Fibroblast of peridontal ligament (primary cell): Measurements from ENCODE around the gene NOL11.
"Not testable (repeated sequence)": the region's sequence is repeated elsewhere in the genome, so short reads cannot be mapped to it uniquely, and the experiment has no call there.

ENCODE experiments used
- DNase-seq: peaks from one replicate; pipeline ENCODE4 v3.0.0-alpha.2; 2010; ENCODE audit errors: extremely low read depth

Gene NOL11

DNA sequence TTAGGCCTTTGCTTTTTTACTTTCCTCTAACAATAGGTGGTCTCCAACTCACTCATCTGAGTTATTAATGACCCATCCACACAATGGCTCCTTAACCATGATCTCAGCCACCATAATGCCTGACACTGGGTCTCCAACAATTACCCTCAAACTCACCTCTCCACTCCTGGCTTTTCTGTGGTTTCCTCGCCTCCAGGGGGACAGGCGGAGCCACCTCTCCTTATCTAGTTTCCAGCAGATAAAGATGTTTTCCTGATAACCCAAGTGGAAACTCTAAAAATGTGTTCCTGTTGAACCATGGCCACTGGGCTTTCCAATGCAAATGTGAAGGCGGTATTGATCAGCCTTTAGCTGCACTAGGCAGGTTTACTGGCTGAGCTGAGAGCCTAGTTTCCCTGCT is 9.4 kb upstream of the NOL11 start:
- DNase-seq = no peak

GRCh38 chr17:67711916-67712315 is 5.8 kb upstream of the NOL11 start:
- DNase-seq = no peak

- DNase-seq = no peak
Observed at GRCh38 chr17:67712375-67712774, 5.4 kb upstream of the NOL11 start.

- DNase-seq = no peak
Observed at GRCh38 chr17:67713169-67713568, 4.6 kb upstream of the NOL11 start.

GRCh38 chr17:67716405-67716798 is 1.3 kb upstream of the NOL11 start:
- no peak for DNase-seq

GRCh38 chr17:67717192-67717623 is 528 bp upstream of the NOL11 start:
- DNase-seq = no peak

GRCh38 chr17:67718325-67718941 is 697 bp downstream of the NOL11 start:
- peak; percentile 27 for DNase-seq

DNA sequence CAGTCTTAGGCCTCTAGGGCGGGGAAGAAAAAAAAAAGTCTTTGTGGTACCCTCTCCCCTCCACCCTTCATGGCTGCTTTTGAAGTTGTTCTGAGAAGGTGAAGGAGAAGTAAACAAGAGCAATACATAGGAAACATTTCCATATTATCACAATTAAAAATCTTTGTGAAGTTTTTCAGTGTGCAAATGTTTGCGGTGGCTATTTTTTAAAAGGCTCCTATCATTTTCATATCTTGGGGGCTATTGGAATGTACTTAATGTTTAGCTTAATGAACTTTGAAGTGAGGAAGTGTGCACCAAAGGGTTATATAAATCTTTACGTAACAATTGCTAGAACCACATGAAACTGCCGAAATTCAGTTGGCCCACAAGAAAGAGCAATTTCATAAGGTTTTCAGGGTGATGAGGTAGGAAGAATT is 7.6 kb downstream of the NOL11 start:
- no peak for DNase-seq

- DNase-seq = no peak
Observed at GRCh38 chr17:67725807-67726206, 8.1 kb downstream of the NOL11 start.

DNA sequence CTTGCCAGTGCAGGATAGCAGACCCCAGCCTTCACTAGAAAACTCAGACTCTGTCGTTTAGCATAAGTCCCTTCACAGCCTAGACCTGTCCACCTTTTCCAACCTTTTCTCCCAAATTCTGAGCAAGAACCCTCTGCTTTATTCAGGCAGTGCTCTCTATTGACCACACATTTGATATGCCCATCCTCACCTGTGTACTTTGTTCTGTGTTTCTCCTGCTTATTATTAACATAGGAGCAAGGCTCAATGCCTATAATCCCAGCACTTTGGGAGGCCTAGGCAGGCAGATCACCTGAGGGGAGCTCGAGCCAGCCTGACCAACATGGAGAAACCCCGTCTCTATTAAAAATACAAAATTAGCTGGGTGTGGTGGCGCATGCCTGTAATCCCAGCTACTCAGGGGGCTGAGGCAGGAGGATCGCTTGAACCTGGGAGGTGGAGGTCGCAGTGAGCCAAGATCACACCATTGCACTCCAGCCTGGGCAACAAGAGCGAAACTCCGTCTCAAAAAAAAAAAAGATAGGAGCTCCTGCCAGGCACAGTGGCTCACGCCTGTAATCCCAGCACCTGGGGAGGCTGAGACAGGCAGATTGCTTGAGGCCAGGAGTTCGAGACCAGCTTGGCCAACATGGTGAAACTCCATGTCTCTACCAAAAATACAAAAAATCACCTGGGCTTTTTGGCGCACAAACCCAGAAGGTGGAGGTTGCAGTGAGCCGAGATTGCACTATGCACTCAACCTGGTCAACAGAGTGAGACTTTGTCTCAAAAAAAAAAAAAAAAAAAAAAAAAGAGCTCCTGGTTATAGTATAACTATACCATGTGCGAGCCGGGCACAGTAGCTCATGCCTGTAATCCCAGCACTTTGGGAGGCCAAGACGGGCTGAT is 9.7 kb downstream of the NOL11 start:
- not testable (repeated sequence) for DNase-seq

DNA sequence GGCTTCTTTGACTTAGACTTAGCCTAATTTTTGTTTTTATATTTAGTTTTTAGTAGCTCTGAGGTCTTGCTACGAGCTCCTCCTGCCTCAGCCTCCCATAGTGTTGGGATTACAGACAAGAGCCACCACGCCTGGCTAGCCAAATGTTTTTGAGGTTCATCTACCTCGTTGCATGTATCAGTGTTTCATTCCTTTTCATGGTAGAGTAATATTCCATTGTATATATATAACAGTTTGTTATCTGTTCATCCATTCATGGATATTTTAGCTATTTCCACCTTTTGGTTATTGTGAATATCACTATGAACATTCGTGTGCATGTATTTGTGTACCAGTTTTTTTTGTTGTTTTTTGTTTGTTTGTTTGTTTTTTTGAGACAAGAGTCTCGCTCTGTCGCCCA is 12.2 kb downstream of the NOL11 start:
- no peak for DNase-seq

DNA sequence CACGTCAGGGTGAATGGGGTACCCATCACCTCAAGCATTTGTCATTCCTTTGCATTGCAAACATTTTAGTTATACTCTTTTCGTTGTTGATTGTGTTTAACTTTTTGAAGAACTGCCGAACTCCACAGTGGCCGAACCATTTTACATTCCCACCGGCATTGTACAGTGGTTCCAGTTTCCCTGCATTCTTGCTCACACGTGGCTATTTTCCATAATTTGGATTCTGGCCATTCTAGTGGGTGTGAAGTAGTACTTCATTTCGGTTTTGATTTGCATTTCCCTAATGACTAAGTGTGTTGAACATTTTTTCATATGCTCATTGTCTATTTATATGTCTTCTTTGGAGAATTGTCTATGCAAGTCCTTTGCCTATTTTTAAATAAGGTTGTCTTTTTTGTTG is 13.0 kb downstream of the NOL11 start:
- DNase-seq = no peak

DNA sequence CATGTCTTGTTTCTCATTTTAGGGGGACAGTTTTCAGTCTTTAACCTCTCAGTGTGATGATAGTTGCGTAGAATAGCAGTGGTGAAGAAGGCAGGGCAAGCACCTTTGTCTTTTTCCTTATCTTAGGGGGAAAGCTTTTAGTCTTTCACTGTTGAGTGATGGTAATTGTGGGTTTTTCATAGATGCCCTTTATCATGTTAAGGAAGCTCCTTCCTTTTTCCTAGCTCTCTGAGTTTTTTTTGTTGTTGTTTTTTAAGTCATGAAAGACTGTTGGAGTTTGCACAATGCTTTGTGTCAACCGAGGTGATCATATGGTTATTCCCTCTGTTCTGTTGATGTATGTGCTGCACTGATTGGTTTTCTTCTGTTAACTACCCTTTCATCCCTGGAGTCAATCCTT is 15.7 kb downstream of the NOL11 start:
- DNase-seq = no peak

DNA sequence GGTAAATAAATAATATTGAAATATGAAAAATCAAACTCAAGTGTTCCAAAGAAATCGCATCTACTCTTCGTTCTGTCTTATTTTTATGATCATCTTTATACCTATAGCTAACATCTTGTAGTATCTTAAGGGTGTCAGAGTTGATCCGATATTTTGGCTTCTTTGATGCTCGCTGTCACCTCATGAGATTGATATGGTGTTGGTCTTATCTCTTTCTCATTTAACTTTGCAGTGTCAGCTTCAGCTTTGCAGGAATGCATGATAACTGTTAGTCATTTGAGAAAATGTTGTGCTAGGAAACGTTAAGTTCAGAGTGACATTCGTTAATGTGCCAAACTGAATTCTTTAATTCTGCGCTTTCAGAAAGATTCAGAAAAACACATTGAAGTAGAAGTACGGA is 19.4 kb downstream of the NOL11 start:
- no peak for DNase-seq

DNA sequence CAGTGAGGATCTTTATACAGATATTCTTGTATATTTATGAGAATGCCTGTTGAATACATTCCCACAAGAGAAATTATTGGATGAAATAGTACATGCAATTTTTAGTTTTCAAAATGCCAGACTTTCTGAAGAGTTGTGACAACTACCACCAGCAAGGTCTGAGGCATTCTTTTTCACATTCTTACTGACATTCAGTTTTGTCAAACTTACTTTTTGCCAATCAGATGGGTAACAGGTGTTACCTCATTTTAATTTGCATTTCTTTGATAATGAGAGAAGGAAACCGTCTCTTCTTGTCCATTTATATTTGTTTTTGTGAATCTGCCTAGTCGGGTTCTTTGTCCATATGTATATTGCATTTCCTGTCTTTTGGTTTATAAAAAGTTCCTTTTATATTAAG is 24.3 kb downstream of the NOL11 start:
- no peak for DNase-seq

DNA sequence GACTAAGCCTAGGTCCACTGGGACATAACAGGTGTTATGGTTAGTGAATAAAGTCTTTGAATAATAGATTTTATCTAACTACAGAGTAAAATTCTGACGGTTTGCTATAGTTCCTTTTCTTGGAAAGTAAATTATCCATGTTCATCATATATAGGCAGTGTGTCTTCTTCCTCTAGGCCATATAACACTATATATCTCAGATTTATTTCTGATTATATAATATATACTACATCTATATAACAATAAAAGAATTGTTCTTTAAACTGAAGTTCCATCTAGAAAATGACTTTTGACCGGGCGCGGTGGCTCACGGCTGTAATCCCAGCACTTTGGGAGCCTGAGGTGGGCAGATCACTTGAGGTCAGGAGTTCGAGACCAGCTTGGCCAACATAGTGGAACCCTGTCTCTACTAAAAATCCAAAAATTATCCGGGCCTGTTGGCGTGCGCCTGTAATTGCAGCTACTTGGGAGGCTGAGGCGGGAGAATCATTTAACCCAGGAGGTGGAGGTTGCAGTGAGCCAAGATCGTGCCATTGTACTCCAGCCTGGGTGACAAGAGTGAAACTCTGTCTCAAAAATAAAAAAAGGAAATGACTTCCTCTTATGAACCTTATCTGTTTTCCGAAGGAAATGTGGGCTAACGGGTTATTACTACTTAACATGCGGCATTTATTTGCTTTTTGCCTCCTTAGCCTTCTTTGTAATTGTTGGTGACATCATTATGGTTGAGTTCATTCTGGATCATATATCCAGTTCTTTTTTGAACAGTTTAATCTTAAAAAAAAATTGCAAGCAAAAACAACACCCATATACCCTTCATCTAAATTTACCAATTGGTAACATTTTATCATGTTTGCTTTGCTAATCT is 29.2 kb downstream of the NOL11 start:
- no peak for DNase-seq

DNA sequence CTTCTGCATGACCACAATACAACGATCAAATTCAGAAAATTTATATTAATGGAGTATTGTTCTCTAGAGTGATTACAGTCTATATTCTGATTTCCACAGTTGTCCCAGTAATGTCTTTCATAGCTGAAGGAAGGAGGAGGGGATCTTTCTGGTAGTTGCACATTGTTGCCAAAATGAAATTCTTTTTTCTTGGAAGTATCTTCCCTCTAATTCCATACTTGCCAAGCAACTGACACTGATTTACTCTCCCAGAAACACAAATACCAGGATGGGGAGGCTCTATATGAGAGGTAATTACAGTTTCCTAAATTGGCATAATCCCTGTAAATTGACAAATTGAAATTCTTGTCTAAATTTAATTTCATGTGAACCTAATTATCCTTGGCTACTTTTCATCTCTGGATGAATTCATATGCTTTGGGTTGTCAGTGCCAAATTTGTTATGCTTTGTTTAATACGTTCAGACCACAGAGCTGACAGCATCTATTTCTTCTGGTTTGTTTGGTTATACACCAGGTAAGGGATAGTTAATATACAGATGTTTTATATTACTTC is 30.0 kb downstream of the NOL11 start:
- DNase-seq = no peak

GRCh38 chr17:67750067-67750466 is 32.3 kb downstream of the NOL11 start:
- no peak for DNase-seq

- no peak for DNase-seq
Observed at GRCh38 chr17:67751101-67752074, 33.7 kb downstream of the NOL11 start.

DNA sequence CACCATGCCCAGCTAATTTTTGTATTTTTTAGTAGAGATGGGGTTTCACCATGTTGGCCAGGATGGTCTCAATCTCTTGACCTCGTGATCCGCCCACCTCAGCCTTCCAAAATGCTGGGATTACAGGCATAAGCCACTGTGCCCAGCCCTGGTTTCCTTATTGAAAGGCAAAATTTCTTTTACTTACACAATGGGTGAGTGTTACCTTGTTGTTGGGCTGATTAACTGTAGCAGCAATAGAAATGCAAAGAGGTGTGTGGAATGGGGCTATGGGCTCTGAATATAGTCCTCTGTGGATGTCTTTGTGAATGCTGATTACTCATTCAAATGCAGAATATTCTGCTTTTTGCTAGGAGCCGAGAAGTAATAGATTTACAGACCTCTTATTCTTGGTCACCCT is 34.4 kb downstream of the NOL11 start:
- DNase-seq = not testable (repeated sequence)

GRCh38 chr17:67753026-67753425 is 35.3 kb downstream of the NOL11 start:
- no peak for DNase-seq
